GM12892 (cell line): Measurements from ENCODE around the gene IGSF5.

Experiments used
- POLR2A ChIP-seq: IDR thresholded peaks from 2 replicates; pipeline ENCODE4 v1.6.1; 2011; ENCODE audit warnings: low read depth, low read length, control low read depth
- POLR2AphosphoS5 ChIP-seq: IDR thresholded peaks from 2 replicates; pipeline ENCODE4 v1.6.1; 2011; ENCODE audit warnings: low read depth, low read length, control low read depth

GRCh38 chr21:39712273-39712672 is 32.7 kb upstream of the IGSF5 start:
- TF ChIP-seq POLR2A (no peak), POLR2AphosphoS5 (no peak)
